CD1c-positive myeloid dendritic cell (primary cell): ENCODE results near the gene CTNNBIP1.

Experiments
- DNase-seq: peaks from one replicate; pipeline ENCODE4 v3.0.0-alpha.2; 2016; ENCODE audit errors: extremely low spot score

Gene CTNNBIP1

GRCh38 chr1:9877962-9878361, 32.1 kb downstream of the CTNNBIP1 start:
- no peak for DNase-seq

GRCh38 chr1:9875636-9876000, 34.5 kb downstream of the CTNNBIP1 start:
- DNase-seq, result no peak

- peak; percentile 85 for DNase-seq
These were observed 35.0 kb downstream of the CTNNBIP1 start for GRCh38 chr1:9874959-9875635.

GRCh38 chr1:9874412-9874811, 35.7 kb downstream of the CTNNBIP1 start:
- no peak for DNase-seq

- no peak for DNase-seq
These were observed 36.1 kb downstream of the CTNNBIP1 start for GRCh38 chr1:9873992-9874391.

GRCh38 chr1:9873385-9873784, 36.7 kb downstream of the CTNNBIP1 start:
- DNase-seq, result no peak

GRCh38 chr1:9872430-9873165, 37.5 kb downstream of the CTNNBIP1 start:
- DNase-seq, result no peak

- DNase-seq, result no peak
These were observed 38.2 kb downstream of the CTNNBIP1 start for GRCh38 chr1:9871707-9872425.

GRCh38 chr1:9871021-9871420, 39.0 kb downstream of the CTNNBIP1 start:
- no peak for DNase-seq

- no peak for DNase-seq
These were observed 39.5 kb downstream of the CTNNBIP1 start for GRCh38 chr1:9870572-9870971.

GRCh38 chr1:9869831-9870251, 40.2 kb downstream of the CTNNBIP1 start:
- no peak for DNase-seq

- no peak for DNase-seq
These were observed 41.9 kb downstream of the CTNNBIP1 start for GRCh38 chr1:9868244-9868590.

- DNase-seq, result peak; percentile 88
These were observed 42.4 kb downstream of the CTNNBIP1 start for GRCh38 chr1:9867408-9868243.

GRCh38 chr1:9866836-9867235, 43.2 kb downstream of the CTNNBIP1 start:
- no peak for DNase-seq

- no peak for DNase-seq
These were observed 44.3 kb downstream of the CTNNBIP1 start for GRCh38 chr1:9865724-9866123.

GRCh38 chr1:9863371-9863770, 46.7 kb downstream of the CTNNBIP1 start:
- DNase-seq, result no peak

- DNase-seq, result no peak
These were observed 48.7 kb downstream of the CTNNBIP1 start for GRCh38 chr1:9861360-9861759.

- no peak for DNase-seq
These were observed 49.2 kb downstream of the CTNNBIP1 start for GRCh38 chr1:9860887-9861286.

- peak; percentile 46 for DNase-seq
These were observed 50.6 kb downstream of the CTNNBIP1 start for GRCh38 chr1:9859281-9860014.

GRCh38 chr1:9858293-9859035, 51.6 kb downstream of the CTNNBIP1 start:
- DNase-seq, result no peak

GRCh38 chr1:9855186-9855585, 54.9 kb downstream of the CTNNBIP1 start:
- DNase-seq, result peak; percentile 41
